AG10803 (cell line): ENCODE measurements around the gene PDCD11.
"Not testable (repeated sequence)": the region's sequence is repeated elsewhere in the genome, so short reads cannot be mapped to it uniquely, and the experiment has no call there.

Experiments
- DNase-seq: peaks from one replicate; pipeline ENCODE4 v3.0.0; 2010; ENCODE audit warnings: low read depth
- H3K4me3 ChIP-seq: 2 replicates; pipeline ENCODE4 v1.5.1; 2011; ENCODE audit warnings: mild to moderate bottlenecking, low read length, control low read depth
- TF ChIP-seq, protein P1 (sequence below): conservative IDR thresholded peaks from 2 replicates; pipeline ENCODE4 v1.5.1; 2011; ENCODE audit warnings: mild to moderate bottlenecking, low read length, control low read depth, inconsistent platforms

Gene PDCD11, protein sequence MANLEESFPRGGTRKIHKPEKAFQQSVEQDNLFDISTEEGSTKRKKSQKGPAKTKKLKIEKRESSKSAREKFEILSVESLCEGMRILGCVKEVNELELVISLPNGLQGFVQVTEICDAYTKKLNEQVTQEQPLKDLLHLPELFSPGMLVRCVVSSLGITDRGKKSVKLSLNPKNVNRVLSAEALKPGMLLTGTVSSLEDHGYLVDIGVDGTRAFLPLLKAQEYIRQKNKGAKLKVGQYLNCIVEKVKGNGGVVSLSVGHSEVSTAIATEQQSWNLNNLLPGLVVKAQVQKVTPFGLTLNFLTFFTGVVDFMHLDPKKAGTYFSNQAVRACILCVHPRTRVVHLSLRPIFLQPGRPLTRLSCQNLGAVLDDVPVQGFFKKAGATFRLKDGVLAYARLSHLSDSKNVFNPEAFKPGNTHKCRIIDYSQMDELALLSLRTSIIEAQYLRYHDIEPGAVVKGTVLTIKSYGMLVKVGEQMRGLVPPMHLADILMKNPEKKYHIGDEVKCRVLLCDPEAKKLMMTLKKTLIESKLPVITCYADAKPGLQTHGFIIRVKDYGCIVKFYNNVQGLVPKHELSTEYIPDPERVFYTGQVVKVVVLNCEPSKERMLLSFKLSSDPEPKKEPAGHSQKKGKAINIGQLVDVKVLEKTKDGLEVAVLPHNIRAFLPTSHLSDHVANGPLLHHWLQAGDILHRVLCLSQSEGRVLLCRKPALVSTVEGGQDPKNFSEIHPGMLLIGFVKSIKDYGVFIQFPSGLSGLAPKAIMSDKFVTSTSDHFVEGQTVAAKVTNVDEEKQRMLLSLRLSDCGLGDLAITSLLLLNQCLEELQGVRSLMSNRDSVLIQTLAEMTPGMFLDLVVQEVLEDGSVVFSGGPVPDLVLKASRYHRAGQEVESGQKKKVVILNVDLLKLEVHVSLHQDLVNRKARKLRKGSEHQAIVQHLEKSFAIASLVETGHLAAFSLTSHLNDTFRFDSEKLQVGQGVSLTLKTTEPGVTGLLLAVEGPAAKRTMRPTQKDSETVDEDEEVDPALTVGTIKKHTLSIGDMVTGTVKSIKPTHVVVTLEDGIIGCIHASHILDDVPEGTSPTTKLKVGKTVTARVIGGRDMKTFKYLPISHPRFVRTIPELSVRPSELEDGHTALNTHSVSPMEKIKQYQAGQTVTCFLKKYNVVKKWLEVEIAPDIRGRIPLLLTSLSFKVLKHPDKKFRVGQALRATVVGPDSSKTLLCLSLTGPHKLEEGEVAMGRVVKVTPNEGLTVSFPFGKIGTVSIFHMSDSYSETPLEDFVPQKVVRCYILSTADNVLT (N-terminal part only)

DNA sequence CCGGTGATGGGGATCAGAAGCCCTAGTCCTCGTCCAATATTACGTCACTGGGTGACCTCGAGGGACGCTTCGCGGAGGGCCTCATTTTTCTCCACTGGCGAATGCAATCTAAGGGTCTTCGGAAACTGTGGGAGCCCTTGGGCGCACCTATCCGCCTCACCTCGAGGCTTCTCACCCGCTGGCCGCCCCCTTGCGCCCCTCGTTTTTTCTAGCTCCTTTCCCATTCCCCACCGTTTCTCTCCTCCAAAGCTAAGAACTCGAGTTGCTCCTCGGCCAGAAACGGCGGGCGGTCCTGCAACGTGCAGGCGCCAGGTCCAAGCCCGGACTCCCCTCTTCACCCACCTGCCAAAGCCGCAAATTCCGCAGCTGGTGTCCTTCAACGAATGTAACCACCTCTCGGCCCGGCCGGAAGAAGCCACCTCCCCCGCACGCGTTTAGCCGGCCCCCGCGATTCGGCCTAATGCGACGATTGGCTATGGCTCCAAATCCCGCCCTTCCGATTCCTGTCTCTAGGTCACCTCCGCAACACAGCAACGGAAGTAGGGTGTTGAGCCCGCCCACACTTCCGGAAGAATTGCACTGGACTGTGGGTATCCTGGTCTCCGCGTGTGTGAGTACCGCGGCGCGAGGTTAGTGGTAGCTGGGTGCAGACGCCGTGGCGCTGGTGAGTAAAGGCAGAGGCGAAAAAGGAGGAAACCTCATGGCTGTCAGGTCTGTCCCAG is at the start of gene PDCD11, which contains the start of gene ATP5MK:
Gene PDCD11, plus strand, starts transcription at position 560 of the 722 bp plus-strand sequence. CDS start 1,801 bp downstream, outside the sequence.
Gene ATP5MK, minus strand, starts transcription at position 409 of the 722 bp plus-strand sequence. CDS start 4,018 bp downstream, outside the sequence.
- TF ChIP-seq, protein P1, sequence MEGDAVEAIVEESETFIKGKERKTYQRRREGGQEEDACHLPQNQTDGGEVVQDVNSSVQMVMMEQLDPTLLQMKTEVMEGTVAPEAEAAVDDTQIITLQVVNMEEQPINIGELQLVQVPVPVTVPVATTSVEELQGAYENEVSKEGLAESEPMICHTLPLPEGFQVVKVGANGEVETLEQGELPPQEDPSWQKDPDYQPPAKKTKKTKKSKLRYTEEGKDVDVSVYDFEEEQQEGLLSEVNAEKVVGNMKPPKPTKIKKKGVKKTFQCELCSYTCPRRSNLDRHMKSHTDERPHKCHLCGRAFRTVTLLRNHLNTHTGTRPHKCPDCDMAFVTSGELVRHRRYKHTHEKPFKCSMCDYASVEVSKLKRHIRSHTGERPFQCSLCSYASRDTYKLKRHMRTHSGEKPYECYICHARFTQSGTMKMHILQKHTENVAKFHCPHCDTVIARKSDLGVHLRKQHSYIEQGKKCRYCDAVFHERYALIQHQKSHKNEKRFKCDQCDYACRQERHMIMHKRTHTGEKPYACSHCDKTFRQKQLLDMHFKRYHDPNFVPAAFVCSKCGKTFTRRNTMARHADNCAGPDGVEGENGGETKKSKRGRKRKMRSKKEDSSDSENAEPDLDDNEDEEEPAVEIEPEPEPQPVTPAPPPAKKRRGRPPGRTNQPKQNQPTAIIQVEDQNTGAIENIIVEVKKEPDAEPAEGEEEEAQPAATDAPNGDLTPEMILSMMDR = peak; percentile 40

DNA sequence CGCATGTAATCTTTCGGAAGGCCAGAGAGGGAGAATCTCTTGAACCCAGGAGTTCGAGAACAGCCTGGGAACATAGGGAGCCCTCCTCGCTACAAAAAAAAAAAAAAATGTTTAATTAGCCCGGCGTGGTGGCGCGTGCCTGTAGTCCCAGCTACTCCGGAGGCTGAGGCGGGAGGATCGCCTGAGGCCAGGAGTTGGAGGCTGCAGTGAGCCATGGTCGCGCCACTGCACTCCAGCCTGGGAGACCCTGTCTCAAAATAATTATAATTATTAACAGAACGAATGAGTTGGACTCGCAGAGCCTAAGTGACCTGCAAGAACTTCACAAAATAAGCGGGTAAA is 46.3 kb upstream of the PDCD11 start:
- TF ChIP-seq, protein P1 = no peak
- DNase-seq = no peak
- peak overlapping the region; percentile 74 for H3K4me3 ChIP-seq

More for the DNA sequence above, at the start of gene PDCD11, which contains the start of gene ATP5MK:
- DNase-seq = peak; percentile 97
- H3K4me3 ChIP-seq = peak within 1 kb of the TSS; percentile 73

DNA sequence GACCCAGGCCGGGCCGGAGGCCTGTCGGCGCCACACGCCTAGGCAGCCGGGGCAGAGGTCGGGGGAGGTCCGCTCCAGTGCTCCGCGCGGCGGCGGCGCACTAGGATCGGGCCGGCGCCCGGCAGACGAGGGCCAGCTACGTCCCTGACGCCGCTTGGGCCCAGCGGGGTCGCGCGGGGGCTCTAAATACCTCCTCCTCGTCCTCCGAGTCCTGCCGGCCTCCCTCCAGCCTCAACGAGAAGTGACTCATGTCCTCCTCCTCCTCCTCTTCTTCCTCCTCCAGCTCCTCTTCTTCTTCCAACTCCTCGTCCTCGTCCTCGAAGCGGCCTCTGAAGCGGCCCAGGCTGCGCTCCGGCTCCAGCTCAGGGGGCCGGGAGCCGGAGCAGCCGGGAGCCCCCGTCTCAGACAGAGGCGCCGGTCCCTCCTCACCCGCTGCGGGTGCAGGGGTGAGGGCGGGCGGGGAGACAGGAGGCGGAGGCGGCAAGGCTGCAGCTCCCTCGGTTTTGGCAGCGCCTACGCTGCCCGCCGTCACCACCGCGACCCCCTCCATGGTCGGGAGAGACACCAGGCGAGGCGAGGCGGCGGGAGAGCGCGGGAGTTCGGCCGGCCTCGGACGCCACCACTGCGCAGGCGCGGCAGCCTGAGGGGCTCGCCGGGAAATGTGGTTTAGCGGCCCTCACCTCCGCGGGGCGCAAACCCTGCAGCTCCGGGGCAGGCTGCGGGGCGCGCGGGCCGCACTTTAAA is 45.7 kb upstream of the PDCD11 start, which contains the start of gene PCGF6:
Gene PCGF6, minus strand, starts transcription at position 624 of the 744 bp plus-strand sequence. Its CDS starts 74 bp downstream, at position 550.
- TF ChIP-seq, protein P1 = peak; percentile 17; the same call in 1 of the 2 replicates
- peak; percentile 69 for DNase-seq
- H3K4me3 ChIP-seq = peak within 1 kb of the TSS; percentile 74

DNA sequence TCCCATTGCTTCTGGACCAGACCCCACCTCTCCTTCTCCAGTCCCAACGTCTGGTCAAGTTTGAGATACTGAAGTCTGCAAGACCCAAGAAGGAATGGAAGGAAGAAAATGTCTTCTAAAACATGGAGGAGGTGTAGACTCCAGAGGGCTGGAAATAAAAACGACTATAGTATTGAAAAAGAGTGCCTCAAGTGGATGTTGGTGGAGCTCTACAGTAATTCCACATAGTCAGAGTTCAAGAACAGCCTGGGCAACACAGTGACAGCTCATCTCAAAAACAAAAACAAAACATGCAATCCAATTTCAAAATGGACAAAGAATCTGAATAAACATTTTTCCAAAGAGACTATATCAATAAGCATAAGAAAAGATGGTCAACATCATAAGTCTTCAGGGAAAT is 43.1 kb upstream of the PDCD11 start:
- TF ChIP-seq, protein P1 = no peak
- no peak overlapping the region for H3K4me3 ChIP-seq
- no peak for DNase-seq

DNA sequence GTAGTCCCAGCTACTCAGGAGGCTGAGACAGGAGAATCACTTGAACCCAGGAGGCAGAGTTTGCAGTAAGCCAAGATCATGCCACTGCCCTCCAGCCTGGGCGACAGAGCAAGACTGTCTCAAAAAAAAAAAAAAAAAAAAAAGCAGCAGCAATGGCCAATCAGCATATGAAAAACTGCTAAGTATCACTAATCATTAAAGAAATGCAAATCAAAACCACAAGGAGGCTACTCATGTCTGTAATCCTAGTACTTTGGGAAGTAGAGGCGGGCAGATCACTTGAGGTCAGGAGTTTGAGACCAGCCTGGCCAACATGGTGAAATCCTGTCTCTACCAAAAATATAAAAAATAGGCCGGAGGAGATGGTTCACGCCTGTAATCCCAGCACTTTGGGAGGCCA is 41.9 kb upstream of the PDCD11 start:
- not testable (repeated sequence) for H3K4me3 ChIP-seq, DNase-seq

DNA sequence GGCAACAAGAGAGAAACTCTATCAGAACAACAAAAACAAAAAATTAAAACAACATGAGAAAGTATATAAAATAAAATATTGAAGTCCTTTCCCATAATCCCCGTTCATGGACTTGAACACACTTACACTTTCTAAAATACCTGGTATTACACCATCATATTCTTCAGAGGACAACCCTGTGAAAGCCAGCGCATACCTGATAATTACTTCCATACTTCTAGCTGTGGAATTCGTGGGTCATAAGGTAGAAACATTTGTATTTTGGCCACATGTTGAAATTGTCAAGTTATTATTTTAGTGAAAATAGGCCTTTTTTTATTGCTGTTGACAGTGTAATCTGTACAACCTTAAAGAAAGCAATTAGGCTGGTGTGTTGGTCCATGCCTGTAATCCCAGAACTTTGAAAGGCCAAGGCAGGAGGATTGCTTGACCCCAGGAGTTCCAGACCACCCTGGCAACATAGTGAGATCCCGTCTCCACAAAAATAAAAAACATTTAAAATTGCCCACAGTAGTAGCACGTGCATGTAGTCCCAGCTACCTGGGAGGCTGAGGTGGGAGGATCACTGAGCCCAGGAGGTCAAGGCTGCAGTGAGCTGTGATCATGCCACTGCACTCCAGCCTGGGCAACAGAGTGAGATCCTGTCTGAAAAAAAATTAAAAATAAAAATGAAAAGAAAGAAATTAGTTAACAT is 40.4 kb upstream of the PDCD11 start:
- DNase-seq = no peak
- TF ChIP-seq, protein P1 = no peak
- H3K4me3 ChIP-seq = no peak overlapping the region

DNA sequence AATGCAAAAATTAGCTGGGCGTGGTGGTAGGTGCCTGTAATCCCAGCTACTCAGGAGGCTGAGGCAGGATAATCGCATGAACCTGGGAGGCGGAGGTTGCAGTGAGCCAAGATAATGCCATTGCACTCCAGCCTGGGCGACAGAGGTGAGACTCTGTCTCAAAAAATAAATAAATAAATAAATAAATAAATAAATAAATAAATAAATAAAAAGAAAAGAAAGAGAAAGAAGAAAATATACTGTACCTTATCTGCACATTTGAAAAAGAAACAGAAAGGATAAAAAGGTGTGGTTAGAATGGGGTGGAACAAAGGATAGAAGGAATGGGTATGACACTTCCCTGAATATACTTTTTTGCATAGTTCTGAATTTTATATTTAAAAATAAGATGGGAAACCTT is 36.9 kb upstream of the PDCD11 start:
- H3K4me3 ChIP-seq = not testable (repeated sequence)

DNA sequence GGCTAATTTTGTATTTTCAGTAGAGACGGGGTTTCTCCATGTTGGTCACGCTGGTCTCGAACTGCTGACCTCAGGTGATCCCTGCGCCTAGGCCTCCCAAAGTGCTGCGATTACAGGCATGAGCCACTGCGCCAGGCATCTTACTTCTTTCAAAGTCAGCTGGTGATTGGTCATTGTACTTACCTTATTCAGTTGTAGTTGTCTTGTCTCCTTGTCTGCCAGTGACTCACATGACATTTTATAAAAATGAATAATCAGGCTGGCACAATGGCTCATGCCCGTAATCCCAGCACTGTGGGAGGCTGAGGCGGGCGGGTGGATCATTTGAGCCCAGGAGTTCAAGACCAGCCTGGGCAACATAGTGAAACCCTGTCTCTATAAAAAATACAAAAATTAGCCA is 35.6 kb upstream of the PDCD11 start:
- not testable (repeated sequence) for DNase-seq, H3K4me3 ChIP-seq

More for the DNA sequence above, 36.9 kb upstream of the PDCD11 start:
- not testable (repeated sequence) for DNase-seq
